Stimulated activated CD8-positive, alpha-beta memory T cell treated with anti-CD3 and anti-CD28 coated beads, Interleukin-12 subunit alpha, Interleukin-12 subunit beta, amount 100 ng/mL, for 24 hours (primary cell): ENCODE data around the gene IKBKG.
"Not testable (repeated sequence)": the region's sequence is repeated elsewhere in the genome, so short reads cannot be mapped to it uniquely, and the experiment has no call there.

ENCODE experiments used
- DNase-seq: peaks from one replicate; pipeline ENCODE4 v3.0.0-alpha.2; 2020; ENCODE audit errors: extremely low read depth

The IKBKG gene

DNA sequence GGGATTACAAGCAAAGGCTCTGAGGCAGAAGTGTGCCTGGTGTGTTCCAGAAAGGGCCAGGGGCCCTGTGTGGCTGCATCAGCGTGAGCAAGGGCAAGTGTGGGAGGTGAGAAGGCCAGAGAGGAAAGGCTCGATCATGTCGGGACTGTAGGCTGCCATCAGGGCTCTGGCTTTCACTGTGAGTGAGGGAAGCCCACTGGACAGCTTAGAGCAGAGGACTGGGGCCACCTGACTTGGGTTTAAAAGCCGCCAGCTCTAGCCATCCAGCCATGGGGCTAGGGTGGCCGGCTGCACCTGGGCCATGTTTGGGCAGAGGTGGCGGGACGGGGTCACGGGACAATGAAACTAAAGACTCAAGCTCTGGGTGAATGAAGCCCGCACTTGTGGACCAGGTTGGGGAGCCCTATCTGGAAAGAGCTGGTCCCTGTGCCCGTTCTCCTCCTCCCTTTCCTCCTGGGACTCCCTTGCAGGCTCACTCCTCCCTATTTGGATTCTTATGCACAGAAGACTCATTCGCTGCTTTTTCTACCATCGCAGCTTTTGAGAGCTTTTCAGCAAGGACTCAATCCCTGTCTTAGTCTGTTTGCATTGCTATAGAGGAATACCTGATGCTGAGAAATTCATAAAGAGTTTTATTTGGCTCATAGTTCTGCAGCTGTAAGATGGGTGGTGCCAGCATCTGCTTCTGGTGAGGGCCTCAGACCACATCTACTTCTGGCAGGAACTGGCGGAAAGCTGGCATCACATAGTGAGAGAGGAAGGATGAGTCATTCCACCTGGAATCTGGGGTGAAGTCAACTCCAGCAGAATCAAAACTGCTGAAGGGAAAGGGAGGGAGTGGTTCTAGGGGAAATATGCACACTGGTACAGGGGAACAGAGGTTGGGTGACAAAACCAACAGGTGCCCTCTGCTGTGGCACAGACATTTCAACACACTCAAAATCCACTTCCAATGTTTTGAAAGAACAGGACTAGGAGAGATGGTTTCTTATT lies 56.3 kb downstream of the IKBKG start:
- DNase-seq, result no peak

DNA sequence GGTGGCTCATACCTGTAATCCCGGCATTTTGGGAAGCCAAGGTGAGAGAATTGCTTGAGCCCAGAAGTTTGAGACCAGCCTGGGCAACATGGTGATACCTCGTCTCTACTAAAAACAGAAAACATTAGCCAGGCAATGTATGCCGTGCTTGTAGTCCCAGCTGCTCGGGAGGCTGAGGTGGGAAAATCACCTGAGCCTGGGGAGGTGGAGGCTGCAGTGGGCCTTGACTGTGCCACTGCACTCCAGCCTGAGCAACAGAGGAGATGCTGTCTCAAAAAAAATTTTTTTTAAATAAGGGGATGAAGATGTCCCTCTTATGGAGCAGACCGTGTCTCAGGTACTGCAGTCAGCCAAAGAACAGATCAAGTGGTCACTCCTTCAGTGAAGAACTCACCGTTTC lies 58.1 kb downstream of the IKBKG start:
- DNase-seq, result no peak

DNA sequence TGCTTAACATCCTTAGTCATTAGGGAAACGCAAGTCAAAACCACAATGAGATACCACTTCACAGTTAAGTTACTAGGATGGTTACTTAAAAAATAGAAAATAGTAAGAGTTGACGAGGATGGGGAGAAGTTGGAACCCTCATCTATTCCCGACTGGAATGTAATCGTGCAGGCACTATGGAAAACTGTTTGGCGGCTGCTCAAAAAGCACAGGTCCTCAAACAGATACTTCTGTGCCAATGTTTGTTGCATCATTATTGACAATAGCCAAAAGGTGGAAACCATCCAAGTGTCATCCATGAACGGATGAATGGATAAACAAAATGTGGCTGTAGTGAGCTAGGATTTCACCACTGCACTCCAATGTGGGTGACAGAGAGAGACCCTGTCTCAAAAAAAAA lies 60.0 kb downstream of the IKBKG start:
- DNase-seq, result no peak

DNA sequence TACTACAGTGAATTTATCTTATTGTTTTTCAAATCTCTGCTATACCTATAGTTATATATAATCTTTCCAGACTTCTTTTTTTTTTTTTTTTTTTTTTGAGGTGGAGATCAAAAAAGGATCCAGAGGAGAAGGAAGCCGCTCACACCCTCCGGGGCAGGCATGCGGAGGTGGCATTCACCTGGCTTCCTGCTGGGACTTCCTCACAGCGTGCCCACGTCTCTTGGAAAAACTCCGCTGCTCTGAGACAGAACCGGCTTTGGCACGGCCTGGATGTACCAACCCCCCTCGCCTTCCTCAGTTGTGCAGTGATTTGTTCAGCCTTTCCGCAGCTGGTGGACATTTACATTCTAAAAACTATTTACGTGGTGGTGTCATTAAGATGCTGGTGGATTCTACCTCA lies 60.6 kb downstream of the IKBKG start:
- not testable (repeated sequence) for DNase-seq

DNA sequence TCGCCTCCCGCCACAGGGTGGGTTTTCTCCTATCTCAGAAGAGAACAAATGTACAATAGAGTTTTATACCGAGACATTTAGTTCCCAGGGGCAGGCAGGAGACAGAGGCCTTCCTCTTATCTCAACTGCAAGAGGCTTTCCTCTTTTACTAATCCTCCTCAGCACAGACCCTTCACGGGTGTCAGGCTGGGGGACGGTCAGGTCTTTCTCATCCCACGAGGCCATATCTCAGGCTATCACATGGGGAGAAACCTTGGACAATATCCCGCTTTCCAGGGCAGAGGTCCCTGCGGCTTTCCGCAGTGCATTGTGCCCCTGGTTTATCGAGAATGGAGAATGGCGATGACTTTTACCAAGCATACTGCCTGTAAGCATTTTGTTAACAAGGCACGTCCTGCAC lies 61.4 kb downstream of the IKBKG start:
- not testable (repeated sequence) for DNase-seq

DNA sequence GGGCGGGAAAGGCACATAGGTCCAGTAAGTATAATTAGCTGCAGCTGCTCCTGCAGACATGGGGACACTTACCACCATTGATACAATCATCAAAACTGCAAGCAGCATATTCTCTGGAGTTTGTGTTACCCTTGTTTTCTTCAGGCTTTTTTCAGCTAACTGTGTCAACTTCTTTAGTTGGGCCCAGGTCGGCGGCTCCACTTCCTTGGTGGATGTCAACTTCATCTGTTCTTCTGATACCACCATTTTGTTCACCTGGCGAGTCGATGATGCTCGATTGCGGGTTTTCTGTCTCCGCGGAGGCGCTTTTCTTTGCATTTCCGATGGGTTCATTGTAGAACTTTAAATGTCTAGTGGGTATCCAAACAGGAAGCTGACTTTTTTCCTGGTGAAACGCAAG lies 63.7 kb downstream of the IKBKG start:
- not testable (repeated sequence) for DNase-seq

DNA sequence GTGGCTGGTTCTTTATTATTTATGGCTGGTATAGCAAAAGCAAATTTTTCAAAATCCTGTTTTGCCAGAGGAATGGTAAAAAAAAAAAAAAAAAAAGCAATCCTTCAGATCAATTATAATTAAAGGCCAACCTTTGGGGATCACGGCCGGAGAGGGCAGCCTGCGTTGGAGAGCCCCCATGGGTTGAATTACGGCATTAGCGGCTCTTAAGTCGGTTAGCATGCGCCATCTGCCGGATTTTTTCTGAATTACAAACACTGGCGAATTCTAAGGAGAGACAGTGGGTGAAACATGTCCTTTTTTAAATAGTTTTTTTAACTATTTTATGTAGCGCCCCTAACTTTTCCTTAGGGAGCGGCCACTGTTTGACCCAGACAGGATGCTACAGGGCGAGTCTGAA lies 66.2 kb downstream of the IKBKG start:
- DNase-seq, result not testable (repeated sequence)
